Choroid plexus epithelial cell (primary cell): ENCODE results near the gene CALD1.

ENCODE experiments used
- DNase-seq: peaks from one replicate; pipeline ENCODE4 v3.0.0-alpha.2; 2010; ENCODE audit warnings: low read depth
- H3K4me3 ChIP-seq: 2 replicates; pipeline ENCODE4 v1.5.1; 2011; ENCODE audit warnings: low read depth, mild to moderate bottlenecking, control low read depth, low read length, moderate library complexity
- CTCF ChIP-seq: conservative IDR thresholded peaks from 2 replicates; pipeline ENCODE4 v1.5.1; 2011; ENCODE audit warnings: low read depth, mild to moderate bottlenecking, control low read depth, inconsistent platforms, low read length, moderate library complexity

The CALD1 gene

GRCh38 chr7:134747326-134747725, 32.1 kb upstream of the CALD1 start:
- TF ChIP-seq CTCF, result no peak
- no peak for DNase-seq
- no peak overlapping the region for H3K4me3 ChIP-seq

DNA sequence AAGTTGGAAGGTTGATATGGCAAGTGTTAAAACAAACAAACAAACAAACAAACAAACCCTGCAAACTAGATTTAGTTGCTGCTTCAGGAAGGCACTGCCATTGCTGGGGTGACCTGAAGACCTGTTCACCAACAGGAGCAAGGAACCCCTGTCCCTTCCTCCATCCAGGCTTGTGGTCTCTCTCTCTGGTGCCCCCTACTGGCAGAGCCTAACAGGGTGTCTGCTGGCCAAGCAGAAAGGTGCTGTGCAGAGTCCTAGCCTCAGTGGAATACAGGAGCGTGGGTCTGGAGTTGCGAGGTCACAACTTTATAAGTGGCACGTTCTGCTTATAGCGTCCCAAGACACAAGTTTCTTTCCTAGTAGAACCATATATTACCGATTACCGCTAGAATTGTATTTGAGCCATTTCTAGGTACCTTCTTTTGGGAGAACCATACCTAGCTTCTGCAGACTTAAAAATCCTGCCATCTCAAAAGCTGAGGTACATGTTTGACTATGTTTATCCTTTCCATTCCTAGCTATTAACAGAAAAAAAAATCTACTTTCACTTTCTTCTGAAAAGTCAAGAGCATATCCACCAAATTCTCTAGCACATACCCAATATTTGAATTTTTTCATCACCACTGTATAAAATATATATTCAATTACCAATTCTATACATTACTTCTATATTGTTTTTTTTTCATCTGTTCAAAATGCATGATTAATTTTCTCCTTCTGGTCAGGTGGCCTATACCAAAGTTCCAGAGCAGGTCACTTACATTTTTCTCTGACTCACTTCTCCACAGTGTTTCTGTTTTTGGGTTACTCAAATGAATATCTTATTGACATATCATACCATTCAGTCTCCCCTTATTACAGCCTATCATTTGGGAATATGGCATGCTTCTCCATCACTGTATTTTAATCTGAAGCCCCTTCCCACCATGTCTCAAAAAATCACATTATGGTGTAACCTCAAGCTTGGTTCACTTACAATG, 29.1 kb upstream of the CALD1 start:
- peak; percentile 62 for DNase-seq
- no peak overlapping the region for H3K4me3 ChIP-seq
- peak; percentile 82 for TF ChIP-seq CTCF

DNA sequence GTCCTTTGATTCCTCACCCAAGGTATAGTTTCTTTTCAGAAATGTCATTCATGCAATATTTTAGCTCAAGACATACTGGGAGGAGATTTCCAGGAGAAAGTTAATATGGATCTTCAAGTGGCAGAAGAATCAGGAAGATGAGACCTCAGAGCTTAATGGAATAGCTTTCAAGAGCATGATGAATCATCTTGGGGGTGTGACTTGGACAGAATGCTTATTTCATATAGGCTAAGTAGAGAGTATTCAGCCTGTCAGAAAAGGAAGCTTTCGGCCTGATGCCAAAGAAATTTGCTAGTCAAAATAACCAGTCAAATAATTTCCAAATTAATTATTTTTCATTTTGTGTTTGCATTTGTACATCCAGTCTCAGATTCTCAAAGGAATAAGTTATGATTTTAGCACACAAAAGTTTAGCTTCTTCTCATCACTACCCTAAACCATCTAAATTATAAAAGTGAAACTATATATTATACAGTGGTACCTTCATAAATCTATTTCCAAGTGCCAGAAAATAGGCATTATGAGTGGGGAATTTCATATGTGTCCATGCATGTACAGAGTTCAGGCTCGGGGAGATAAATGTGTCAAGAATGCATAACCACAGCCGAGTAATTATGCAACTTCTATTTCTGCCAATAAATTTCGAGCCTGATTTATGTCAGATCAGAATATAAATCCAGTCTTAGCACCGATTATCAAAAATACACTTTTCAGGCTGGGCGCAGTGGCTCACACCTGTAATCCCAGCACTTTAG, 27.3 kb upstream of the CALD1 start:
- no peak overlapping the region for H3K4me3 ChIP-seq
- TF ChIP-seq CTCF, result no peak
- peak; percentile 81 for DNase-seq

DNA sequence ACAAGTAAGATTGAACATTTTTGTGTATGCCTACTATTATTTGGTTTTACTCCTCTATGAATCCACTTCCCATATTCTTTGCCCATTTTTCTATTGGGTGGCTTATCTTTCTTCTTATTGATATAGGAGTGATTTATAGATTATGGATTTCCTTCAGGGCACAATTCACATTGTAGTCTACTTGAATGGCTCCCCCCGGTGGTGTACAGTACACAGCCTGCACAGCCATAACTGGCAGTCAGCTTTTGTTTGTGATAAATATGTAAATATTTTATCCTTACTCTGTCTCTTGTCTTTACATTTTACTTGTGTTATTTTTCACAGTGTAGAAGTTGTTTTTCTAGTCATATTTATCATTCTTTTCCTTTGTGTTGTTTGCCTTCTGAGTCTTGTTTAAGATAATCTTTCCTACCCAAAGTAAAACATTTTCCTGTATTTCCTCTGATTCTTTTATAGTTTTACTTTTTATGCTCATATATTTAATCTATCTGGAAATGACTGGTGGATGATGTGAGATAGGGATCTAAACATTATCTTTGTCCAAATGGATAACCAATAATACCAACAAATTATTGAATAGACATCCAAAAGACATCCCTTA, 23.9 kb upstream of the CALD1 start:
- no peak overlapping the region for H3K4me3 ChIP-seq
- peak; percentile 66 for DNase-seq
- peak; percentile 88 for TF ChIP-seq CTCF

DNA sequence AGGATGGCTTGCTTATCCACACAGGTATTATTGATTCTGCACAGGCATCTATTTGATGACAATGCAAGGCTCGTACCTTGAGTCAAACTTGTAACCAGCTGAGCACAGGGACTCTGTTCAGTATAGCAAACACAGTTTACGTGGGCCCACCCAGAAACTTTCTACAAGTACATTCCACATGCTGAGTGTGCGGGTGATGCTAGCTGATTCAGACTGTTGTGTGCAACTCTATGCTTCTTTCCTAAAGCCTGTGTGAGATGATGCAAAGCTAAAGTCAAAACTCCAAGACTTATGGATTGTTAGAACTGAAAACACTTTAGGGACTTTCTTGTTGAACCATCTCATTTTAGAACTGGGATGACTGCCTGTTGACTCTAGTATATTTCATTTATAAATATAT, 21.5 kb upstream of the CALD1 start:
- peak; percentile 66 for DNase-seq
- H3K4me3 ChIP-seq, result no peak overlapping the region
- no peak for TF ChIP-seq CTCF

- no peak for DNase-seq
- no peak overlapping the region for H3K4me3 ChIP-seq
- no peak for TF ChIP-seq CTCF
Observed at GRCh38 chr7:134758981-134759380, 20.5 kb upstream of the CALD1 start.
